GM19035 (cell line): ENCODE measurements around the gene RPS6KB2.
A peak's percentile ranks its signal among the peaks of the same experiment; 100 is the strongest.

Experiments
- ATAC-seq: cut with Tn5 transposase; IDR thresholded peaks from one replicate; pipeline ENCODE4 v1.9.1; 2021; ENCODE audit not compliant: unreplicated experiment

Gene RPS6KB2

DNA sequence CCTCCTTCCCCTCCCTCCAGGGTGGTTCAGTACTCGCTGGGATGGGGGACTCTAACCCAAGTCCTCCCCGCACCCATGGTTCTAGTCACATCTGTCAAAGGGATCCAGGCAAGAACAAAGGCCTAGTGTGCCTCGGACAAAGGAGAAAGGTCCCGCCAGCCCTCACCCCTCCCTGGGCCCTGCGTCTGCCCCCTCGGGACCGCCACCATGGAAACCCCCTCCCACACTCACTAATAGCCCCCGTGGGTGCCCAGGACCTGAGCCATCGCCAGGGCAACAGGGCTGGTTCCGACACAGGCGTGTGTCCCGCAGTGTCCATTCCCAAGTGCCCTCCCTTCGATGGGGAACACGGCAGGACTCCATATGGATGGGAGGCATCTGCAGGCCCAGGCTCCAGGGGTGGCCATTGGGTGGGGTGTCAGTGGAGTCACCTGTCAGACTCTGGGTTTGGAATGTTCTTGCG is 17.9 kb upstream of the RPS6KB2 start:
- no peak for ATAC-seq

DNA sequence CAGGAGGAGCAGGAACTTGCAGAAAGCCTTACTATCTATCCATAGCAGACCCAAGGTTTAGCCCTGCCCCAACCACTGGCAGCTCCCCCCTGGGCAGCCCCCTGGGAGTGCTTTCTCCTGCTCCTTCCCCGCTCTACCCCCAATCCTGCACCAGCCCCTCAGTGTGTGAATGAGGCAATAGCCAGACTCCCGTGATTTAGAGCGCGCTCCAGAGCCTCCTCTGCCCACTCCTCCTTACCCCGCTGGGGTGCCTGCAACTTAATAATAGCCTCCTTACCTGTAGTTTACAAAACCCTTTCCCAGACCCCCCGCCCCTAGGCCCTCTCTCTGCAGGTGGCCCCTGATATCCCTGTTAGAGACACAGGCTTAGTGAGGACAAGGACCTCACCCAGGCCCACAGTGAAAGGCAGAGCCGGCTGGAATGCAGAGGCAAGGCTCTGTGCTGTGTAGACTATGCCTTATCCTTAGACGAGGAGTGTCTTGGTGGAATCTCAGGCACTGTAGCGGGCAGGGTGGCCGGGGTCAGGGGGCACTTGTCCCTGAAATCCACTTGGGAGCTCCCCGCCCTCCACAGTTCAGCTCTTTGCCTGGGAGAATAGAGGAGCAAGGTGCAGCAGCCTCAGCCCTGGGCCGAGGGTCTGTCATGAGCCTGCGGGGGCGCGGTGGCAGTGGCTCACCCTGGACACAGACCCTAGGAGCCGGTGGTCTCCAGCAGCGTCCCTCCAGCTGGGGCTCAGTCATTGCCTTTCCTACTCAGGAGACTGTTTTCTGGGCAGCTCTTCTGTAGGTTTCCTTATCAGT is 17.1 kb upstream of the RPS6KB2 start:
- ATAC-seq = no peak

DNA sequence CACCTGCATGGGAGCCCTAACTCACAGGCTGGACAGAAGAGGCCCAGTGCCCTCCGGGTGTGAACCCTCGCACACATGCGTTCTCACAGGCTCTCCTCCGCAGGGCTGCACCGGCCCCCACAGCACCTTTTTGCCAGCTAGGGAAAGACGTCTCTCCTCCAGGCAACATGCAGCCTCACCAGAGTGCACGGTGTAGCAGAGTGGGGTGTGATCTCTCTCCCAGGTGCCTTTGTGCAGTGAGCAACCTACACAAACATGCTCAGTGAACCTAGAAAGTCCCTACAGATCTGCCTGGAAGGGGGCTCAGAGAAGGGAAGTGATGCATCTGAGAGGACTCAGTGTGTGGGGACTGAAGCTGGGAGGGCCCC is 16.5 kb upstream of the RPS6KB2 start:
- ATAC-seq = no peak

DNA sequence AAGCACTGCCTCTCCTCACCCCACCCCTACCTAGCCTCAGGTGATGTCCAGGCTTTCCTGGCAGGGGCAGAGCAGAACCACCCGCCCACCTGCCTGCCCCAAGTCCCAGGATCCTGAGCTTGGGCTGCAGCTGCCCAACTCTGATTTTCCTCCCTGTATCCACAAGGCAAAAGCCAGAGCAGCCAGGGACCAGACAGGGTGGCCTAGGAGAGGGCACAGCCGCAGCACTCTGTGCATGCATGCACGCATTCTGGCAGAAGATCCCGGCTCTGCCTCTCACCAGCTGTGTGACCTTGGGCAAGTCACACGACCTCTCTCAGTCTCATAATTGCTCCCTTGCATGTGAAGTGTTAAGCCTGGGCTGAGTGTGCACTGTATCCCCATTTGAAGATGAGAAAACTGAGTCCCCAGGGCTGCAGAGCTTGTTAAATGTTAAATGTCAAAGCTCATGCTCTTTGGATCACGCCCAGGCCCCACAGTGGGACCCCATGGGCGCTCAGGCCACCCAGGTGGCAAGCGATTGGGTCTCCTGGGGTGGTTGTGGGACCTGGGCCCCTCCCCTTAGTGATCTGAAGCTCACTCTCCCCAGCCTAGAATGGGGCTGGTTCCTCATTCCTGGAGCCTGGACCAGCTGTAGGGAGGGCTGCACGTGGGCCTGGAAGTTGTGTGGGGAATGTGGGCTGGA is 15.7 kb upstream of the RPS6KB2 start:
- ATAC-seq = no peak

DNA sequence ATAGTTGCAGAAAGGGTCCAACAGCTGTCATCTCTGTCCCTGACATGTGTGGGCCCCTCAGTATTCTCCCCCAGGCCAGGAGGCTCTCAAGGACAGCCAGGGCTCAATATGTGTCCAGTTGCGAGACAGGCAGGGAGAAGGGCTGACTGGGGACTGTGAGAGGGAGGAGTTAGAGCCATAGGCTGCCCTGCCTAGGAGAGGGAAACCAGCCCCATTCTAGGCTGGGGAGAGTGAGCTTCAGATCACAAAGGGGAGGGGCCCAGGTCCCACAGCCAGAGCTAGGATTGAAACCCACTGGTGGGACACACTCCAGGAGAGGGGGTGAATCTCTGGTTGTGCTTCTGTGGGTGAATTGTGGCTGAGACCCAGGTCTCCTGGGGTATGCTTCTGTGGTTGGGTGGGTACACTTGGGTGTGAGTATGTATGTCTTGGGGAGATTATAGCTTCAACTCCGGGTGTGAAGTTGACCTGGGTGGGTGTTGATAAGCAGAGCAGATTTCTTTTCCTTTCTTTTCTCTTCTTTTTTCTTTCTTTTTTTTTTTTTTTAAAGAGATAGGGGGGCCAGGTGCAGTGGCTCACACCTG is 14.9 kb upstream of the RPS6KB2 start:
- ATAC-seq = no peak

DNA sequence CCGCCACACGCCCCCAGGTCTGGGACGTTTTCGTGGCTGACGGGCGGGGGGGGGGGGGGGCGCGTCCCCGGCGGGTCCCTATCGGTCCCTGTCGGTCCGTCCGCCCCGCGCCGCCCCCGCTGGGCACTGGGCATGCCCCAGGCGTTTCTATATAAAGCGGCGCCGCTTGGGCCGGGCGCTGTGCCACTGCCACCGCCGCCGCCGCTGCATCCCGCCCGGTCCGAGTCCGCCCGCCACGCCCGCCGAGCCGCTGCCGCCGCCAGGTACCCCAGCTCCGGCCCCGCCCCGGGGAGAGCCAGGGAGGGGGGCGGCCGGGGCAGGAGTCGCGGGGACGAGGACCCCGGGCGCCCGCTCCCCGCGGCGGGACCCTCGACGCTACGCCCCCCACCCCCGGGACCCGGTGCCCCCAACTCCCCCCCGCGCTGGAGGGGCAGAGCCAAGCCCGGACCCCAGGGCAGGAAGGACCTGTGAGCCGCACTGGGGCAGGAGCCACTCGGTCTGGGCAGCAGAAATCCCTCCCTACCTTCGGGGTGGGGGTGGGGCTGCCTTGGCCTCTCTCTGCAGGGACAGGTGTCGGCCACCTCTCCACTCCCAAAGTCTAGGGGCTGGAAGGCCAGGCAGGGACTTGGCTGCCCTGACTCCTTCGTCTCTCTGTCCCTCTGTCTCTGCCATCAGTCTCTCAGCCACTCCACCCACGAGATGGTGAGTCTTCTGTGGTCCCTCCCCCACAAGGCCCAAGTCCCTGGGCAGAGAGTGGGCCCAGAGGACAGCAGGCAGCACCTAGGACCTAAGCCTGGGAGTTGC is 12.6 kb upstream of the RPS6KB2 start, which contains the start of gene CARNS1:
CARNS1 (plus strand) TSS at position 178 of the 804 bp plus-strand sequence; CDS start at position 700, 522 bp downstream.
- ATAC-seq = no peak

DNA sequence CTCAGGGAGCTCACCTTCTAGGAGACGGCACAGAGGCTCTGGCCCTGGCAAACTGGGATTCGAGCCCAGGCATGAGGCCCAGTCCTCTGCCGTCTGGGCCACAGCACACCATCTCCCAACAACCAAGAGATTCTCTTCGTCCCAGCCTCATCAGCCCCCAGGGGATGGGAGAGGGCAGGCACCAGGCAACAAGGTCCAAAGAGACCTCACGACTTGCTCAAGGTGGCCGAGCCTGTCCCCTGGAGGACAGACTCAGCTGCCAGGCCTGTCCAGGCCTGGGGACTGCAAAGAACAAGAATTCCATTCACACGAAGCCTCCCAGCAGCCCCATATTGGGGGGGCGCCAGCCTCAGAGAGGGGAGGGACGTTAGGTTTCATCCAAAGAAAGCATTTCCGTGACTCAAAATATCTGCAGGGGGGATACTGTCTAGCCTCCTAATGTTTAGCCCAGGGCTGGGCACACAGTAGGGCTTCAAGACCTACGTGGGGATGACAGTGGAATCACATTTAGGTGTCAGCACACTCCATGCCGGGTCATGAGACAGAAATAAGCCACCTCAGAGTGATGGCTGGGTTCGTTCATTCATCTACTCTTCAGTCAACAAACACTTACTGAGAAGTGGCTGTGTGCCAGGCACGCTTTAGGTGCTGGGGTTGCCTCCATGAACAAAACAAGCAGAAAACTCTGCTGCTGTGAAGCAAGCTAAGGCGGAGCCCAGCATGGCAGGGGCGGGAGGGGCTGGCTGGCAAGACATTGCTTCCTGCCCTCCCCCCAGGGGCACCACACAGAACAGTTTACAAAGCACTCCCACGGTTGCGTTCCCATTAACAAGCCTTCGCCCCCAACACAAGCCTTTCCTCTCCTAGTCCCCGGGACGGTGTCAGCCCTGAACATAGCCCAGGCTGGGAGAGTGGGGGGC is 11.6 kb upstream of the RPS6KB2 start:
- ATAC-seq = no peak

DNA sequence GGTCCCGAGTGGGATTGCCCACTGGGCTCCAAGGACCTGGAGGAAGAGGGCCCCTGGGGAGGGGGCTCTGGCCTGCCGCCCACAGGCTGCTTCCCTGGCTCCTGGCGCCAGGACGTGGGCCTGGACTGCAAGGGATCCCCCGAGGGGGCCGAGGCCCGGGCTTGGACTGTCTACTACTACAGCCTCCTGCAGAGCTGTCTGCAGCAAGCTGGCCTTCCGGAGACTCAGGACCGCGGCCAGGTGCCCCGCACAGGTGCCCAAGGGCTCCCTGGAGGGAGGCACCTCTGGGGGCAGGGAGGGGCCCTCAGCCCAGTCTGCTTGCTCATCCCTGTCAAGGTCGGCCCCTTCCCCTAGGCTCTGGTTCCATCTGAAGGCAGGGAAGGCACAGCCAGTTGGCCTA is 10.9 kb upstream of the RPS6KB2 start:
- no peak for ATAC-seq

DNA sequence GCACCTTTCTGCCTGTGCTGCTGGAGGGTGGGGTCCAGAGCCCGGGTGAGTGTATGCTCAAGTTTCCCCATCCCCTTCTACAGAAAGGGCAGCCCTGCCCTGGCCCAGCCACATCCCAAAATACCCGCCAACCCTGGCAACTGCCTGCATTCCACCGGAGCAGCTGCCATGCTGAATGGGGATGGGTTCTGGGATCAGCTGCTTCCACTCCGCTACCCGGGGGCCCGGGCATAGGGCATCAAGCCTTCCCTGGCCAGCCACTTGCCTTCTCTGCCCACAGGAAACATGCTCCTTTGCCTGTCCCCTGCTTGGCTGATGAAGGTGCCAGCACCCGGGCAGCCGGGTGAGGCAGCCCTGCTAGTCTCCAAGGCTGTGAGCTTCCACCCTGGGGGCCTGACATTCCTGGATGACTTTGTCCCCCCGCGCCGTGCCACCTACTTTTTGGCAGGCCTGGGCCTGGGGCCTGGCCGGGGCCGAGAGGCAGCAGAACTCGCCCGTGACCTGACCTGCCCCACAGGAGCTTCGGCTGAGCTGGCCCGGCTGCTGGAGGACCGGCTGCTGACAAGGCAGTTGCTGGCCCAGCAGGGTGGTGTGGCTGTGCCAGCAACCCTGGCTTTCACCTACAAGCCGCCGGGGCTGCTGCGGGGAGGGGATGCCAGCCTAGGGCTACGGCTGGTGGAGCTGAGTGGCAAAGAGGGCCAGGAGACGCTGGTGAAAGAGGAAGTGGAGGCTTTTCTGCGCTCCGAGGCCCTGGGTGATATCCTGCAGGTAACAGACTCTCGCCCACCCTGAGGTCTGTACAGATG is 9.6 kb upstream of the RPS6KB2 start:
- no peak for ATAC-seq

DNA sequence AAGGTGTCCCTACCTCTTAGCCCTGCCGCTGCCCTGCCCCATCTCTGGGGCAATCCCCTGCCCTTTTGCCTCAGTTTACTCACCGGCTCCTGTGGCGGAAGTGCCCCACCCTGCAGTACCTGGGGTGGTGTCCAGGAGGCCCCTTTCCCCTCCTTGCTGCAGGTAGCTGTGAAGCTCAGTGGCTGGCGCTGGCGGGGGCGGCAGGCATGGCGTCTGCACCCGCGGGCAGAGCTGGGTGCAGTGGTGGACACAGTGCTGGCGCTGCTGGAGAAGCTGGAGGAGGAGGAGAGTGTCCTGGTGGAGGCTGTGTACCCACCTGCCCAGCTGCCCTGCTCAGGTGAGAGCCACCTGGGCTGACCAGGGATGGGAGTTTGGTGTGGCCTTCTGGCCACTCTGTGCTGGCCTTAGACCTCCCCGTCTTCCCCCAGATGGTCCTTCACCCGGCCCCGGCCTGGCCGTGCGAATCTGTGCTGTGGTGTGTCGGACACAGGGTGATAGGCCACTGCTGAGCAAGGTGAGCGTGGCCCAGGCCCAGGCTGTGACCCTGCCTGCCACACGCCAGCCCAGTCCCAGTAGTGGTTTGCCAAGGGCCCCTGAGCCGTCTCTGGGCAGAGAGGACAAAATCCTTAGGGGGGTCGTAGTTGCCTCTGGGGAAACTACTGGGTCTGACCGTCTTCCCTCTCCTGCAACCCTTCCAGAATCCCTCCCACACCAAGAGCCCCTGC is 8.8 kb upstream of the RPS6KB2 start:
- no peak for ATAC-seq

DNA sequence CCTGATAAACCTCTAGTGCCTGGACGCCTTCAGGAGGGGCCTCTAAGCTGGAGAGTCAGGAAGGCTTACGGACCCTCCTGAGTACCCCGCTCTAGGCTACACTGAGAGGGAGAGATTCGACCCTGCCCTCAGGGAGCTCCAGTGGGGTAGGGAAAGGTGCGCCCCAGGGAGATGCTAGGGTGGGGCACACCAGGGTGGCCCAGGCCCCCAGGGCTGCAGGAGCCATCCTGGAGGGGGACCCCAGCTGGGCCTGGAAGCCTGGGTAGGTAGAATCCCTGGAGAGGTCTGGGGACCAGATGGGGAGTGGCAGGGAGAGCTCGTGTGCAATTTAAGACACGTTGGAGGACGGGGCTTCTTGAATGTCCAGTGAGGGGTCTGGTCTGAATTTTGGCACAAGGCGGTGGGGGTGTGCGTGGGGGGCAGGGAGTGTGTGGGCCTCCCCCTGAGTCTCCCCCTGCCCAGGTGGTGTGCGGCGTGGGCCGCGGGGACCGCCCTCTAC is 8.1 kb upstream of the RPS6KB2 start:
- no peak for ATAC-seq

DNA sequence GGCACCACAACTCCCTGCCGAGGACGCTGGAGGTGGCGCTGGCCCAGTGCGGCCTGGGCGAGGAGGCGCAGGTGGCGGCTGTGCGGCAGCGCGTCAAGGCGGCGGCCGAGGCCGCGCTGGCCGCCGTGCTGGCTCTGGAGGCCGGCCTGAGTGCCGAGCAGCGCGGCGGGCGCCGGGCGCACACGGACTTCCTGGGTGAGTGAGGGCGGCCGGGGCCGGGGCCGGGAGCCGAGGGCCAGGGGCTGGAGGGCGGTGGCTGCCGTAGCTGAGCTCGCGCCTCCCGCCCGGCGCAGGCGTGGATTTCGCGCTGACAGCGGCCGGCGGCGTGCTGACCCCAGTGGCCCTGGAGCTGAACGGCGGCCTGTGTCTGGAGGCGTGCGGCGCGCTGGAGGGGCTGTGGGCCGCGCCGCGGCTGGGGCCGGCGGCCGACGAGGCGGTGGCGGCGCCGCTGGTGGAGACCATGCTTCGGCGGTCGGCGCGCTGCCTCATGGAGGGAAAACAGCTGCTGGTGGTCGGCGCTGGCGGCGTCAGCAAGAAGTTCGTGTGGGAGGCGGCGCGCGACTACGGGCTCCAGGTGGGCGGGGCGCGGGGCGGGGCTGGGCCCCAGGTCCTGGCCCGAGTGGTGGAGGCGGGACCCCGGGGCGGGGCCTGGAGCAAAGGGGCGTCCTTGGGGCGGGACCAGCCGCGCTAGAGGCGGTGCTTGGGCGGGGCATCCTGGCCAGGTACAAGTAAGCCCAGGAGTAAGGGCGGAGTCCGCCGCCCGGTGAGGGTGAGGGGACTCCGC is 7.5 kb upstream of the RPS6KB2 start:
- ATAC-seq = peak; percentile 85

DNA sequence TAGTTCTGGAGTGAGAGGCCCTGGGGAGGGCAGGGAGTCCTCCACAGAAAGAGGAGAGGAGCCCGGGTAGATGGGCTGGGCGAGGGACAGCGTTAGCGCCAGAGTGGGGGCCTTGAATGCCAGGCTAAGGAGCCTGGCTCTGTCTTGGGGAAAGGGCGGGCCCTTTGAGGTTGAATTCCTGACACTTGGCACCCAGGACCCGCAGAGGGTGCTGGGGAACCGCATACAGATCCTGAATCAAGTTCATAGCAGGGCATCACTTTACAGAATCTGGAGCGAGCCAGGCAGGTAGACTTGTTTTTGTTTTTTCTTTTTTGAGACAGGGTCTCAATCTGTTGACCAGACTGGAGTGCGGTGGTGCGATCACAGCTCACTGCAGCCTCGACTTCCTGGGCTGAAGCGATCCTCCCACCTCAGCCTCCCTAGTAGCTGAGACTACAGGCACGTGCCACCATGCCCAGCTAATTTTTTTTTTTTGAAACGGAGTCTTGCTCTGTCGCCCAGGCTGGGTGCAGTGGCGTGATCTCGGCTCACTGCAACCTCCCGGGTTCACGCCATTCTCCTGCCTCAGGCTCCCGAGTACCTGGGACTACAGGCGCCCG is 6.8 kb upstream of the RPS6KB2 start:
- no peak for ATAC-seq

DNA sequence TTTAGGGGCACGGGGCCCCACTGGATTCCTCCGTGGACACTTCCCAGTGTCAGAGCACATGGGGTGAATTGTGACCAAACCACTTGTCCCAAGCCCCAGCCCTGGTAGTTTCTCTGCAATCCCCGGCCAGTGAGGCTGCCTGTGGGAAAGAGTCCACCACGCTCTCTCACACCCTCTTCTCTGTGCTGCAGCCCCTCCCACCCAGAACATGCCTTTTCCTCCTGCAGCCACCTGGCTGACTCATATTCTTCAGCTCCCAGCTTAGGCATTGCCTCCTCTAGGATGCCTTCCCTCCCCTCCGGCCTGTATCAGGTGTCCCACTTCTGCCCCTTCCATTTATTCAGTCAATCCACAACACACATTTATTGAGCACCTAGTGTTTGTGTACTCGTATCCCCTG is 5.4 kb upstream of the RPS6KB2 start:
- no peak for ATAC-seq

DNA sequence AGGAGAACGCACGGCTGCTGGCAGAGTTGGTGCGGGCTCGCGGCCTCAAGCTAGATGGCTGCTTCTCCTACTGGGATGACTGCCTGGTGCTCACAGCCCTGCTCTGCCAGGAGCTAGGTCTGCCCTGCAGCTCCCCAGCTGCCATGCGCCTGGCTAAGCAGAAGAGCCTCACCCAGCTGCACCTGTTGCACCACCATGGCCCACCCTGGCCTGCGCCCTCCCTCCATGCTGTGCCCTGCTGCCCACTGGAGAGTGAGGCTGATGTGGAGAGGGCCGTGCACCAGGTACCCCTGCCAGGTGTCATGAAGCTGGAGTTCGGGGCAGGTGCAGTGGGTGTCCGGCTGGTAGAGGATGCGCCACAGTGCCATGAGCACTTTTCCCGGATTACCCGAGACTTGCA is 4.8 kb upstream of the RPS6KB2 start:
- ATAC-seq = no peak

DNA sequence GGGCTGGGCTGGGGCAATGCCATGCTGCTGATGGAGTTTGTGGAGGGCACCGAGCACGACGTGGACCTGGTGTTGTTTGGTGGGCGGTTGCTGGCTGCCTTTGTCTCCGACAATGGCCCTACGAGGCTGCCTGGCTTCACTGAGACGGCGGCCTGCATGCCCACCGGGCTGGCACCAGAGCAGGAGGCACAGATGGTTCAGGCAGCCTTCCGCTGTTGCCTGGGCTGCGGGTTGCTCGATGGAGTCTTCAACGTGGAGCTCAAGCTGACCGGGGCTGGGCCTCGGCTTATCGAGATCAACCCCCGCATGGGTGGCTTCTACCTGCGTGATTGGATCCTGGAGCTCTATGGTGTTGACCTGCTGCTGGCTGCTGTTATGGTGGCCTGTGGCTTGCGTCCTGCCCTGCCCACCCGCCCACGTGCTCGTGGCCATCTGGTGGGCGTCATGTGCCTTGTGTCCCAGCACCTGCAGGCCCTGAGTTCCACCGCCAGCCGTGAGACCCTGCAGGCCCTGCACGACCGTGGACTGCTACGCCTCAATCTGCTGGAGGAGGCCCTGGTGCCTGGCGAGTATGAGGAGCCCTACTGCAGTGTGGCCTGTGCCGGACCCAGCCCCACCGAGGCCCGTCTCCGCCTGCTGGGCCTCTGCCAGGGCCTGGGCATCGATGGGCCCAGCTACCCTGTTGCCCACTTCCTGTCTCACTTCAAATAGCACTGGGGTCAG is 4.2 kb upstream of the RPS6KB2 start:
- ATAC-seq = no peak
